ENCODE results near the gene MPG.

DNA sequence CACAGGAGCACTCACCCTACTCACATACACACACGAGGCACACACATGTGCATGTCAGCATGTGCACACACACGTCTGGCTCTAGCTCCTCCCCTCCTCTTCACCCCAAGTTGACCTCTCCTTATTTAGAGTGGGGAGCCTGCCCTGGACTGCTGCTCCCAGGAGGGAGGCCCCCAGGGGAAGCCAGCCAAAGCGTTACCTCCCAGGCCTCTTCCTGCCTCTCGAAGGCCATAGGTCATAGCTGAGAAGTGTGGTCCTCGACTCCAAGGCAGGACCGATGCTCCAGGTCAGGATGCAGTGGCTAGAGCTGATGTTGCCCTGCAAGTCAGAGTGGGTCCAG is 43.4 kb upstream of the MPG start:
- TF ChIP-seq, protein P1, sequence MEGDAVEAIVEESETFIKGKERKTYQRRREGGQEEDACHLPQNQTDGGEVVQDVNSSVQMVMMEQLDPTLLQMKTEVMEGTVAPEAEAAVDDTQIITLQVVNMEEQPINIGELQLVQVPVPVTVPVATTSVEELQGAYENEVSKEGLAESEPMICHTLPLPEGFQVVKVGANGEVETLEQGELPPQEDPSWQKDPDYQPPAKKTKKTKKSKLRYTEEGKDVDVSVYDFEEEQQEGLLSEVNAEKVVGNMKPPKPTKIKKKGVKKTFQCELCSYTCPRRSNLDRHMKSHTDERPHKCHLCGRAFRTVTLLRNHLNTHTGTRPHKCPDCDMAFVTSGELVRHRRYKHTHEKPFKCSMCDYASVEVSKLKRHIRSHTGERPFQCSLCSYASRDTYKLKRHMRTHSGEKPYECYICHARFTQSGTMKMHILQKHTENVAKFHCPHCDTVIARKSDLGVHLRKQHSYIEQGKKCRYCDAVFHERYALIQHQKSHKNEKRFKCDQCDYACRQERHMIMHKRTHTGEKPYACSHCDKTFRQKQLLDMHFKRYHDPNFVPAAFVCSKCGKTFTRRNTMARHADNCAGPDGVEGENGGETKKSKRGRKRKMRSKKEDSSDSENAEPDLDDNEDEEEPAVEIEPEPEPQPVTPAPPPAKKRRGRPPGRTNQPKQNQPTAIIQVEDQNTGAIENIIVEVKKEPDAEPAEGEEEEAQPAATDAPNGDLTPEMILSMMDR (IDR thresholded peaks at IDR 0.05; ENCODE audit: low read depth, low read length, poor library complexity, severe bottlenecking) = no peak
- no peak for TF ChIP-seq EZH2phosphoT487 (IDR thresholded peaks at IDR 0.05; ENCODE audit: borderline replicate concordance, low read length)

Measured in DOHH2 (cell line).